Measurements from ENCODE around the gene SLC15A3. TPM values are rescaled to one million over a fixed set of nuclear protein-coding genes. Genes with fewer than 3 reads are reported as not detected.

The SLC15A3 gene
- total RNA-seq, 1 donor from 2014 or later = 0.62 TPM

DNA sequence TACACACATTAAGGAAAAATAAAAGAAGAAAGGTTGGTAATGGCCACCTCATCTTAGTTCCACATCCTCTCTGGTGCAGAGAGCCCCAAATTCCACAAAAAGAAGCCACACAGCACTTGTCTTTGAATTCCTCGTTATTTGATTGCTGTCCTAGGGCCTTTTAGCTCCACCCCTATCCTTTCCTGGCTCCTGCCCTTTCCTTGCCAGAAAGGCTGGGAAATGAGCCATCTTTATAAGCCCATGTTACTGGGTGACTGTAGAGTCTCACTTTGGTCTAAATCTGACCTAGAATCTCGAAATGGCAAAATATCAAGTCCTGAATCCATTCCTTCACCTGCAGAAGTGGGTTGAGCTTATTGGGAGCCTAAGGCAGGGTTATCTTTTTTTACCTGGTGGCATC lies 32.0 kb downstream of the SLC15A3 start:
- Mint-ChIP-seq H3K27ac (ENCODE audit: unreplicated experiment) (no peak overlapping the region), H3K36me3 (ENCODE audit: low read depth) (peaks cover 12% of the 10 kb centered on the region), H3K4me1 (ENCODE audit: low read depth) (peaks cover 30% of the 10 kb centered on the region), H3K27me3 (ENCODE audit: low read depth) (no peaks in the 10 kb centered on the region), H3K4me3 (ENCODE audit: unreplicated experiment) (no peak overlapping the region), H3K9me3 (ENCODE audit: low read depth) (no peaks in the 10 kb centered on the region)
- TF ChIP-seq CTCF (IDR thresholded peaks at IDR 0.05) = no peak
- no peak for DNase-seq (ENCODE audit: low spot score)

DNA sequence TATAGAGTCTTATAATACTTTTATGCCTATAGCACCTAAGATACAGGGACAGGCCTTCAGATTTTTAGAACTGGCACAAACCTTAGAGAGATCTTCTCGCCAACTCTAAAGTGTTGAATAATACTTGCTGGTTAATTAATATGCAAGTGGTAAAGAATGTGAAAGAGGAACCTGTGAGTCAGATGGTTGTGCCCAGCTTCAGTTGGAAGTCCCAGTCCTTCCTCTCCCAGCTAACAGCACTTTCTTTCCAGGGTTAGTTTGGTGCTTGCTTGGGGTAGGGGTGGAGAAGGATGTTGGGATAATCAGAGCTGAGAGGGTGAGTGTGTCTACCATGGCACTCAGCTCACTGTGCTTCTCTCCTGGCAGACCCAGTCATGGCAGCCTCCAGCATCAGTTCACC lies 32.7 kb downstream of the SLC15A3 start:
- Mint-ChIP-seq H3K9me3 (ENCODE audit: low read depth) (no peaks in the 10 kb centered on the region), H3K36me3 (ENCODE audit: low read depth) (peaks cover 12% of the 10 kb centered on the region), H3K27ac (ENCODE audit: unreplicated experiment) (no peak overlapping the region), H3K4me3 (ENCODE audit: unreplicated experiment) (no peak overlapping the region), H3K27me3 (ENCODE audit: low read depth) (no peaks in the 10 kb centered on the region), H3K4me1 (ENCODE audit: low read depth) (peaks cover 32% of the 10 kb centered on the region)
- no peak for DNase-seq (ENCODE audit: low spot score)
- TF ChIP-seq CTCF (IDR thresholded peaks at IDR 0.05) = no peak

GRCh38 chr11:60918939-60919265 lies 33.1 kb downstream of the SLC15A3 start:
- H3K4me3 Mint-ChIP-seq (ENCODE audit: unreplicated experiment) = no peak overlapping the region
- no peak overlapping the region for H3K27ac Mint-ChIP-seq (ENCODE audit: unreplicated experiment)
- no peak for DNase-seq (ENCODE audit: low spot score)
- peaks cover 29% of the 10 kb centered on the region for H3K4me1 Mint-ChIP-seq (ENCODE audit: low read depth)
- H3K9me3 Mint-ChIP-seq (ENCODE audit: low read depth) = no peaks in the 10 kb centered on the region
- TF ChIP-seq CTCF (IDR thresholded peaks at IDR 0.05) = no peak
- H3K36me3 Mint-ChIP-seq (ENCODE audit: low read depth) = peaks cover 12% of the 10 kb centered on the region
- no peaks in the 10 kb centered on the region for H3K27me3 Mint-ChIP-seq (ENCODE audit: low read depth)

- Mint-ChIP-seq H3K9me3 (ENCODE audit: low read depth) (no peaks in the 10 kb centered on the region), H3K4me1 (ENCODE audit: low read depth) (peaks cover 32% of the 10 kb centered on the region), H3K27me3 (ENCODE audit: low read depth) (no peaks in the 10 kb centered on the region), H3K36me3 (ENCODE audit: low read depth) (peaks cover 12% of the 10 kb centered on the region), H3K27ac (ENCODE audit: unreplicated experiment) (no peak overlapping the region), H3K4me3 (ENCODE audit: unreplicated experiment) (no peak overlapping the region)
- no peak for TF ChIP-seq CTCF (IDR thresholded peaks at IDR 0.05)
- DNase-seq (ENCODE audit: low spot score) = no peak
Measured at GRCh38 chr11:60918251-60918938, 33.6 kb downstream of the SLC15A3 start.

GRCh38 chr11:60917267-60917666 lies 34.7 kb downstream of the SLC15A3 start:
- Mint-ChIP-seq H3K4me3 (ENCODE audit: unreplicated experiment) (no peak overlapping the region), H3K36me3 (ENCODE audit: low read depth) (peaks cover 9% of the 10 kb centered on the region), H3K4me1 (ENCODE audit: low read depth) (peaks cover 43% of the 10 kb centered on the region), H3K9me3 (ENCODE audit: low read depth) (no peaks in the 10 kb centered on the region), H3K27ac (ENCODE audit: unreplicated experiment) (no peak overlapping the region), H3K27me3 (ENCODE audit: low read depth) (no peaks in the 10 kb centered on the region)
- no peak for DNase-seq (ENCODE audit: low spot score)
- no peak for TF ChIP-seq CTCF (IDR thresholded peaks at IDR 0.05)
